GM21528 (cell line): Measurements from ENCODE around the gene KNCN.

Source experiments
- ATAC-seq: cut with Tn5 transposase; IDR thresholded peaks from one replicate; pipeline ENCODE4 v1.9.1; 2021; ENCODE audit warnings: mild to moderate bottlenecking, moderate library complexity; ENCODE audit not compliant: unreplicated experiment, low FRiP score

The KNCN gene

DNA sequence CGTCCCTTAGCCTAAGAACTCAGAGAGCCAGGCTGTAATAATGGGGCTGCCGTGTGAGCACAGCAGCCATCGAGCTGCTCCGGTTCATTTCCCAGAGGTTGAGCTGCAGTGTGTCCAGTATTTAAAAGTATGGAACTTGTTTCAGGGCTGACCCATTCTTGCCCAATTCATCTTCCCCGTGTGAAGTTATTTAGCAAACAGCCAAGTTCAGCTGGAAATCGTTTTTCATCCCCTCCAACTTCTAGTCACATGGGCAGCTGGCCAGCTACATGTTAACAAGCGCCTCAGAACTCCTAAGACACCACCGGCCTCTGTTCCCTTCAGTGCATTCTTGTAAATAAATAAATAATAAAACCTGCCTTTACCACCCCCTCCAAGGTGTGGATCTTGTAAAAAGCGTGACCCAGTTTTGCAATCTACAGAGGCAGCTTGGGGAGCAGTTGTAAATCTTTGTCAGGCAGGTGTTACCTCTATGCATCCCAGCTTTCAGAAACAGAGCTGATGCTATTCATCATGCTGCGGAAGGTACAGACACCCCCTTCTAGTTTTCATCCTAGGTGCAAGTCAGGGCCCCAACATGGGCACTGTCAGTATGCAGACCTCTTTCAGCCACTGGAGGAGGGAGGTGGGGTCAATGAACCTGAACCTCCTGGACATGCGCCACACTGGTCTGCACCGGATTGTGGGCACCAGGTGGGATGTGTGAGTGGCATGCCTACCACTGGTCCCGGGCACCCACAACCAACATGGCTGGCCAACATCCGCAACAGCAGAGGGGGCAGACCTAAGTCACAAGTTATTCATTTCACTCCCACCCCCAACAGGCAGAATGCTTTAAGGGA, 18.7 kb upstream of the KNCN start:
- no peak for ATAC-seq

GRCh38 chr1:46569116-46569515, 17.7 kb upstream of the KNCN start:
- no peak for ATAC-seq

GRCh38 chr1:46568461-46568891, 17.0 kb upstream of the KNCN start:
- no peak for ATAC-seq

- ATAC-seq: no peak
These were observed 11.9 kb upstream of the KNCN start for GRCh38 chr1:46563341-46563740.

- ATAC-seq: no peak
These were observed 11.1 kb upstream of the KNCN start for GRCh38 chr1:46562498-46562897.

DNA sequence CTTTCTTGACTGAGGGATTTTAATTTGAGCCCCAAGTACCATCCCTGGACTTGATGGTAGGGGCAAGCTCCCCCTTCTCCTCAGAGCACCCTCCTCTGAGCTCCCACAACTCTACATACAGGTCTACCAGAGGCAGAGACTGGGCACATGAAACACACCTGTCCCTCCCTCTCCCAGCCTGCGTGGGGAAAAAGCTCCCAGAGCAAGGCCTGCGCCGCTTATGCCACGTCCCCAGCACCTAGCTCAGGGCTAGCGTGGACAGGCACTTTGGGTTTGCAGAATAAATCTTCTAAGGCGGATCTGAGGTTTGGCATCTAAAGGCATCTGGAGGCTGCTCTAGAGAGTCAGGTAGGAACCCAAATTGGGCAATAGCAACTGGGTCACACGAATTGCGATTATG, 7.5 kb upstream of the KNCN start:
- no peak for ATAC-seq

DNA sequence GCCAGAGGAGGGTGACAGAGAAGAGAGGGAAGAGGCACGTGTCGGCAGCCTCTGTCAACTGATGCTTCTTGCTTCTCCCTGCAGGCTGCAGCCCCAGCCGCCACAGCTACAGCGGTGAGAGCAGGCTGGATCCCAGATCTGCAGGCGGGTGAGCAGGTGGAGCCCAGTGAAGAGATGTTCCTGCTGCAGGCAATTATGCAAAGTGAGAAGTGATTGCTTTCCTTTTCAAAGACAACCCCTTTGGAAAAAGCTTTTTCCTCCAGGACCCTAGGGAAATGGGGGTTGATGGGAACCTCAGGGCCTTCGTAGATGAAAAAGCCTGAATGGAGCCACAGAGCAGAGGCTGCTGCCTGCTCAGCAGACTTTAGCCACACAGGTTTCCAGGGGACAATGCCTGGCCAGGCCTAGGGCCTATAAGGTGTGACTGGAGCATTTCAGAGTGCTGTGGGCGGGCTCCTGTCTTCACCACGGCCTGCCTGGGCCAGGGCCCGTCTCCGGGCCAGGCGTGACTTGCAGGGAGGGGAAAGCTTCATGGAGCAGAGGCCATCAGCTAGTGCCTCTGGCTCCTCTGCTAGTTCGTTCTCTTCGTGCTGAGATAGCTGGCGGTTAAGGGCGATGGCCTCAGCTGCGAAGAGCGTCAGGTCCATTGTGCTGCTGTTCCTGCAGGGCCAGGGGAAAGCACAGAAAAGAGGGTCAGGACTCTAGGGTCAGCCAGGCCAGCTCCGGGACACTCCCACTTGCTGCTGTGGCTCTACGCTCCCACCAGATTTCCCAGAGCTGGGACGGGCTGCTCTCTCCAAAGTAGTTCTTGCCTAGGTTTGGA, 6.9 kb upstream of the KNCN start:
- no peak for ATAC-seq

- no peak for ATAC-seq
These were observed 6.0 kb upstream of the KNCN start for GRCh38 chr1:46557403-46557802.

- no peak for ATAC-seq
These were observed 5.4 kb upstream of the KNCN start for GRCh38 chr1:46556822-46557221.

DNA sequence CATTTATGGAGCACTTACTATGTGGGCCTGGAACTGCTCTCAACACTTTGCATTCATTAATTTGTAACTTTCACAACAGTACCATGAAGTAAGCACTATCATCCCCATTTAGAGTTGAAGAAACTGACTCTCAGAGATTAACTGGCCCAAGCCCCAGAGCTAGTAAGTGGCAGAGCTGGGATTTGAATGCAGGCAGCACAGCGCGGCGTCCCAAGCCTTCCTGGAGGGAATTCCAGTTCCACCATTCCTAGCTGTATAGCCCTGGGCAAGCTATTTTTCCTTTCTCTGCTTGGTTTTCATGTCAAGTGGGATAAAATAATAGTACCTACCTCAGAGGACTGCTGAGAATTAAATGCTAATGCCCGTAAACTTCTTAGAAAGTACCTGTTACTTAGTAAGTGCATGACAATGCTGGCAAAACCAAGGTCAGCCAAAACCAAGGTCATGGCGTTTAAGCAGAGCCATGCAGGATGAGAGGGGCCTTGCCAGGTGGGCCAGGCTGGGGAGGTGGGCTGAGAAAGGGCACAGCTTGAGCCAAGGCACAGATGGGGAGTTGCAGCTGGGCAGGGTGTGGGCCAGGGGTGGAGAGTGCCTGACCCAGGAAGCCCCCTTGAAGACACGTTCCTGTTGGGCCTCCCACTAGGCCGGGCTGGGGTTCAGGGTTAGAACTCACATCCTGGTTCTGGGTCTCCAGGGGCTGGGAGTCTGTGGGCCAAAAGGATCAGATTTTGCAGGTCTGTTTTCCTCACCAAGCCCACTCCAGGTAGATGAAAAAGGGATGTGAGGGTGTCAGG, 4.6 kb upstream of the KNCN start:
- no peak for ATAC-seq

DNA sequence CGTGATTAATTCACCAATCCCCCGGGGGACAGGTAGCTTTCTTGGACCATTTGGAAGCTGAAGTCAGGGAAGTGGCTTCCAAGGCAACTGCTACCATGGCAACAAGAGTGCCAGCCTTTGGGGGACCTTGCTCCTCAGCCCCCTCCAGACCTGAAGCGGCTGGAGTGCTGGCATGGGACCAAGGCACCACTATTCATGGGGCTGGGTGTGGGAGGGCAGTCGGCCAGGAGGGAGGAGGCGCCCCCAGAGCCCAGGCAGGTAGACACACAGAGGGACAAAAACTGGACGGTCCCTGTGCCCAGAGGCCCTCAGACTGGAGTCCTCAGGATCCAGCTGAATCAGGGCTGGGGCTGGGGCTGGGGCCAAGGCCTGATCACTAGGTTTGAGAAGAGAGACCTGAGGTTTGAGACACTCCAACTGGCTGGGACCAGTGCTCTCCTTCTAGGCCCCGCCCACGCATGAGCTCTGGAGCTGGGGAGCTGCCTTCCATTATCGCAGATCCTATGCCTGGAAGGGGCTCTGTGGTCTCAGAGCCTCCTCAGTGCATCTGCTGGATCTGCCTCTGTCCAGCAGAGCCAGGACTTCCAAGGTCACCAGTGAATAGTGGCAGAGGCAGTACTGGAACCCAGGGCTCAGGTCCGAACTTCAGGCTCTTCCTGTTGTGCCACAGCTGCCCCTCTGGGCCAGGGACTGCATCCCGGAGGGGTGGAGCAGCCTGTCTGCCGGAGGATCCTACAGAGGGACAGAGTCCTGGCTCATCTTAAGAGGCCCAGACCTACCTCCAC, 3.3 kb upstream of the KNCN start:
- ATAC-seq: no peak

DNA sequence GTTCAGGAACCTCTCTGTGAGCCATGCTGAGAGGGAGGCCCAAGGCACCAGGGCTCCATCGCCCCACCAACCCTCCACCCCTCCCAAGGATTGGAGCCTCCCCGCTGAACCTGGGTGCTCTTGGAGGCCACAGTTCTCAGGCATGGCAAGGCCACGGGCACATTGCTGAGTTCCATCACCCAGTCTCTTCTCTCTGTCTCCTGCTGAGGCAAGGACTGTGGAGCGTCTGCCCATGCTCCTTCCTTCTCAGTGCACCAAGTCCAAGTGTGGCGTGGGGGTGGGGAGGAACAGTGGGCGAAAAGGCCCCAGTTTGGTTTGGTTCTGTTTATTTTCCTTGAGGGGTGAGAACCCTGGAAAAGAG, 2.8 kb upstream of the KNCN start:
- ATAC-seq: no peak

DNA sequence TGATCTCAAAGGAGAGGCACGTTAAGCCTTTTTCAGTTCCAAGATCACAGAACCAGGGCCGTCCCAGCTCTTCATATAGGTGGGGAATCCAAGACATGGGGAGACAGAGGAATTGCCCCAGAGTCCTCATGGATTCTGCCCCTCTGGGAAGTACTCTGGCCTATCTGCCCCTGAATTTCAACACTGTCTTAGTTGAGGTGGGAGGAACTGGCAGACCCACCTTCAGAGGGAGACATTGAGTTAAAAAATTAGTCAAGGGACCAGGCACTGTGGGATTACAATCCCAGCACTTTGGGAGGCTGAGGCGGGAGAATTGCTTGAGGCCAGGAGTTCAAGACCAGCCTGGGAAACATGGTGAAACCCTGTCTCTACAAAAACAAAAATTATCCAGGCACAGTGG, 2.1 kb upstream of the KNCN start:
- no peak for ATAC-seq

DNA sequence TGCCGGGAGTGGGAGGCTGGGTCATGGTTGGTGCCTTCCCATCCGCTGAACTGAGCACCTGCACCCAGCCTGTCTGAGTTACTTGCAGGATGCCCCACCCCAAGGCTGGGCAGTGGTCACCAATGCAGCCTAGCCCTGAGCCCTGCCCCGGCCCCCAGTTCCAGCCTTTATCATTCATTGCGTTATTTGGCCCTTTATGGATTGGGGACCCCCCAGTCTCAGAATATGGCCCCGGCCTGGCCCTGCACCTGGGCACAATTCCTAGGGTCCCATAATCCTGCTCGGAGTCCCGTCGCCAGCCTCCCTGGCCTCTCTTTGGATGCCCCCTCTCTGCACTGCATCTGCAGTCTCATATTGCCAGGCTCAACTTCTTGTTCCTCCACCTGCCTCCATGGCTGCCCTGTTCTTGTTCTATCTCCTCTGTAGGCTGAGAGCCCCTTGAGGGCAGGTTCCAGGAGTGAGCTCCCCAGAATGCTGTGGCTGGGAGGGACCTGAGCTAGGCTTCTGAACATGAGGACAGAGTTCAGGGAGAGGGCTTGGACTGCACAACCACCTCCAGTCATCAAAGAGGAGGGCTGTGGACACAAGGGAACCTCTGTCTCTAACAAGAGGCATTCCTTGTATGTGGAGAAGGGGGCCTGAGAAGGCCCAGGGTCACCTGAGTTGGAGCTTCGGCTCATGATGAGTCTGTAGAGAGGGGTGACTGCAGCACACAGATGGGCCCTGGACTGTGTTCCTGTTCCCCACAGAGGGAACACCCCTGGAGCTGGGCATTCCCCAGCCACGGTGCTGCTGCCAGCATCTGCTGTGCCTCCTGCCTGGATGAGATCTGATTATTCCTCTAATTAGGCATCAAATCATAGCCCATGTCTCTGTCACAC, 1.1 kb upstream of the KNCN start:
- ATAC-seq: no peak

DNA sequence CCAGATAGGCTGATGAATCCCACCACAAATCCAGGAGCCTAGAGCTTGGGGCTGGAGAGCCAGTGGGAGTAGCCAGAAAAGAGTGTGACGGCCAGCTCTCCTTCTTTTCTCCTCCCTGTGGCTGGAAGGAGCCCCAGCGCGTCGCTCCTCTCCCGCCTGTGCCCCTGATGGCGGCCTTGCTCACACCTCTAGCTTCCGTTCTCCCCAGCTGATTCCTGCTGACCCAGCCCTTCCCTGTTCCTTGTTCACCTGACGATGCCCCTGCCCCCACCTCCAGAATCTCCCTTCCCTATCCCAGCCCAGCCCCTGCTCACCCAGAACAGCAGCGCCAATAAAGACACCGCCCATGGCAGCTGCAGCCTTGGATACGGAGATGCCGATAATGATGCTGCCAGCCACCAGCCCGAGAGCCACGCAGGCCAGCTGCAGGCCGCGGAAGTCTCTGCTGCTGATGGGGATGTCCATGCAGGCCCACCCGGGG, 656 bp downstream of the KNCN start:
- no peak for ATAC-seq

DNA sequence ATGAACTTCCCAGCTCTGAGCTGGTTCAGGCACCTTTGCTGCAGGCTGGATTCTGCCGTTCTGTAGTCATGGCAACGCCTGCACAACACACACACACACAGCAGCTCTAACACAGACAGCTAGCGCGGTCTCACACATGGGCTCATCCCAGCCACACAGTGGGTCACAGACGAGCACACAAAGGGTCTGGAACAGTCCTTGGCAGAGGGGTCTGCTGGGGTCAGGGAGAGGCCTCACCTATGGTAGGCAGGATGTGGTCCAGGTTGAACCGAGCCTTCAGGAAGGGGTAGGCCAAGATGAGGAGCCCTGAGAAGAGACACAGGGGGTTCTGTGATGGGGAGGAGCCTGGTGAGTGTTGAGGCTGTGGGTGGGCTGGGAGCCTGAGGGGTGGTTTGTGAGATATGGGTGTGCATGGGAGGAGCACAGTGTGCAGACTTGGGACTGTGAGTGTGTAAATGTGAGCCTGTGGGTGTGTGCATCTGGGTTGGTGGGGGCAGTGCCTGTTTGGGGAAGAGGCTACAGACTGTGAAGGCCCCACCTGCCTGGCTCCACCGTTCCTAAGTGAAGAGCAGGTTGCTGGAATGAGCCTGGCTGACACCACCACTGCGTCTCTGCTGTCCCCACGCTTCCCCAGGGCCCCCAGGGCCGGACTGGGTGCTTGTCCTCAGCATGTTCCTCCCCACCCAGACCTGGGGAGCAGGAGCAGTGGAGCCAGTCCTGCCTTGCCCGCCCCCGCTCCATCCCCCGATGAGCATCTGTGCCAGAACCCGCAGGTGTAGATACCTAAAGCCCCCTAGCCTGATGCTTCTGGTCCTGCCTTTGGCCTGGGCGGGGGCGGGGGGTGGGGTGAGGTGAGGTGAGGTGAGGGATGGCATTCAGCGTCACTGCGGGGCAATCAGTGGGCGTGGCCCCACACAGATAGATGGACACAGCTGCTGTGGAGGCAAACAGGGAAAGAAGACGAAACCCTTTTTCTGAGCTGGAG, 1.5 kb downstream of the KNCN start:
- no peak for ATAC-seq

DNA sequence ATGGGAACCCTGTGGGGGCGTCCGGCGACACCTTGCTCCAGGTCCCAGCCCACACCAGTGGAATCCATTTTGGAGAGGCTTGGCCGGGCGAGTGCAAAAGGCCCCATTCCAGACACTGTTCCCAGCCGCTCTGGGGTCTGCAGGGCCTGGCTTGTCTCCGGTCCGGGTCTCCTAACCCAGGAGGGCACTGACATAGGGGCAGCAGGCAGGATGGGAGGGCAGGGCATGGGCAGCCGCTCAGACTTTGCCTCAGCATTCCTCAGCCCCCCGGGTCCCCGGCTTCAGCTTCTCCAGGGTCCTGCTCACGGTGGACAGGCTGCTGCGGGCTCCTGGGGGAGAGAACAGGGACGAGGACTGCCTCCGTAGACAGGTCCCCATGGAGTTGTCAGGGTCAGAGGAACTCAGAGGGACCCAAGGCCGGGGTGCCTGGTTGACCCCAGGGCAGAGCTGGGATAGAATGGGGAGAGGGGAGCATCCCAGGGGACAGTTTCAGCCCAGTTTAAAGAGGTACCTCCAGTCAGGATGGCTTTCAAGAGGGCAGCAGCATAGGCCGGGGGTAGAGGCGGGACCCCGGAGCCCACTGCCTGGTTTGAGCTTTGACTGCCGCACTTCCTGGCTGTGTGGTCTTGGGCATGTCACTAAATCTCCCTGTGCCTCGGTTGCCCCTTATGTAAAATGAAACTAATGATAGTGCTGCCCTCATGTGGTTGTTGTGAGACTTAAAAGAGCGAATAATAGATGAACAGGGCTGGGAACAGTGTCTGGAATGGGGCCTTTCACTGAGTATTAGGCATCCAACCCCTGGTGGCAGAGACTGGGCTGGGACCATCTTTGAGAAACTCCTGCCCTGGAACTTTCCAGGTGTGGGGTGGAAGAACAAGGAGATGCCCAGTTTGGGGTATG, 3.7 kb downstream of the KNCN start:
- no peak for ATAC-seq
